SKM-1 (cell line): ENCODE data around the gene SFT2D3.
A peak's percentile ranks its signal among the peaks of the same experiment; 100 is the strongest.

ENCODE experiments used
- DNase-seq: peaks from one replicate; lab custom pipeline; 2025; ENCODE audit not compliant: unreplicated experiment; lab: John Stamatoyannopoulos, UW

The SFT2D3 gene

GRCh38 chr2:127681288-127681804 lies 20.0 kb upstream of the SFT2D3 start:
- DNase-seq = no peak

GRCh38 chr2:127681976-127682857 lies 19.1 kb upstream of the SFT2D3 start:
- no peak for DNase-seq

- no peak for DNase-seq
These were observed 18.2 kb upstream of the SFT2D3 start for GRCh38 chr2:127683056-127683455.

GRCh38 chr2:127683757-127684156 lies 17.5 kb upstream of the SFT2D3 start:
- DNase-seq = no peak

- no peak for DNase-seq
These were observed 15.8 kb upstream of the SFT2D3 start for GRCh38 chr2:127685410-127686080.

GRCh38 chr2:127688405-127688804 lies 12.9 kb upstream of the SFT2D3 start:
- DNase-seq = no peak

GRCh38 chr2:127690696-127691095 lies 10.6 kb upstream of the SFT2D3 start:
- DNase-seq = no peak

GRCh38 chr2:127694986-127695385 lies 6.3 kb upstream of the SFT2D3 start:
- no peak for DNase-seq

GRCh38 chr2:127695491-127696472 lies 5.5 kb upstream of the SFT2D3 start:
- no peak for DNase-seq

- DNase-seq = no peak
These were observed 3.7 kb upstream of the SFT2D3 start for GRCh38 chr2:127697482-127698180.

GRCh38 chr2:127698553-127699355 lies 2.5 kb upstream of the SFT2D3 start:
- no peak for DNase-seq

GRCh38 chr2:127700527-127701192 lies 637 bp upstream of the SFT2D3 start:
- DNase-seq = no peak

GRCh38 chr2:127701651-127702394 lies 526 bp downstream of the SFT2D3 start:
- peak; percentile 12 for DNase-seq

- no peak for DNase-seq
These were observed 1.2 kb downstream of the SFT2D3 start for GRCh38 chr2:127702395-127703009.

GRCh38 chr2:127703282-127703681 lies 2.0 kb downstream of the SFT2D3 start:
- DNase-seq = no peak

GRCh38 chr2:127704641-127705390 lies 3.5 kb downstream of the SFT2D3 start:
- DNase-seq = no peak

GRCh38 chr2:127705391-127706065 lies 4.2 kb downstream of the SFT2D3 start:
- peak; percentile 9 for DNase-seq
